B cell (primary cell): Measurements from ENCODE around the gene RTN4RL1. TPM values are rescaled to one million over a fixed set of nuclear protein-coding genes. Genes with fewer than 3 reads are reported as not detected.

Experiments
- ATAC-seq: fragments of 200-7000 bp; cut with Tn5 transposase; one replicate; pipeline ENCODE4 v1.10.0; 2021; ENCODE audit warnings: low read depth, mild to moderate bottlenecking, moderate number of reproducible peaks, moderate library complexity
- CTCF ChIA-PET: fragments of 350-600 bp; sonication (Branson Sonifier 250); formaldehyde crosslinking; loops from one replicate; lab custom pipeline; 2021; ENCODE audit warnings: antibody characterized with exemption, inconsistent platforms; lab: Charles Lee
- POLR2A ChIA-PET: fragments of 350-600 bp; sonication (Branson Sonifier 250); formaldehyde crosslinking; loops from one replicate; lab custom pipeline; 2021; ENCODE audit warnings: antibody characterized with exemption; lab: Charles Lee
- DNase-seq: peaks from one replicate; pipeline ENCODE4 v3.0.0; 2013
- H2AFZ ChIP-seq: 2 replicates; pipeline ENCODE4 v1.6.1; 2012; ENCODE audit warnings: mild to moderate bottlenecking, low read depth, low read length; ENCODE audit not compliant: insufficient read depth, poor library complexity, severe bottlenecking
- H3K27ac ChIP-seq, 2 donors: 1 replicate in 1 of 2; 2 replicates in 1 of 2; pipeline ENCODE4 v1.5.1; 2012 to 2013; ENCODE audit warnings: low read length in 2 of 2, mild to moderate bottlenecking in 2 of 2, moderate library complexity in 1 of 2
- H3K27me3 ChIP-seq, 4 experiments: fragments of 200-600 bp in 1 of 4; sonication (generic) in 1 of 4; replicated peaks in 1 of 4; 1 replicate in 2 of 4; 2 replicates in 2 of 4; pipeline versions ENCODE4 v1.6.1 to v1.7.0; 2013 to 2016; ENCODE audit warnings: low read length in 3 of 4, mild to moderate bottlenecking in 2 of 4, mixed read lengths in 1 of 4, moderate library complexity in 1 of 4; ENCODE audit not compliant: insufficient read depth in 4 of 4, control insufficient read depth in 3 of 4; ENCODE audit errors: control extremely low read depth in 1 of 4
- H3K36me3 ChIP-seq, 2 experiments: replicated peaks in 1 of 2; 1 replicate in 1 of 2; 2 replicates in 1 of 2; pipeline versions ENCODE4 v1.6.1 to v1.7.1; 2013; ENCODE audit warnings: low read length in 1 of 2; ENCODE audit not compliant: insufficient read depth in 2 of 2, control insufficient read depth in 1 of 2; ENCODE audit errors: control extremely low read depth in 1 of 2, extremely low read depth in 1 of 2
- H3K4me1 ChIP-seq, 2 donors: fragments of 200-600 bp in 1 of 2; sonication (generic) in 1 of 2; 1 replicate in 1 of 2; 2 replicates in 1 of 2; pipeline versions ENCODE4 v1.5.1 to v1.6.1; 2013 to 2017; ENCODE audit warnings: low read length in 2 of 2; ENCODE audit not compliant: control insufficient read depth in 2 of 2, insufficient read depth in 2 of 2
- H3K4me2 ChIP-seq: replicated peaks from 2 replicates; pipeline ENCODE3; 2012; ENCODE audit warnings: mild to moderate bottlenecking, low read depth, low read length; ENCODE audit not compliant: poor library complexity, severe bottlenecking
- H3K4me3 ChIP-seq, 5 experiments: fragments of 200-600 bp in 1 of 5; sonication (generic) in 1 of 5; 1 replicate in 3 of 5; 2 replicates in 2 of 5; pipeline versions ENCODE4 v1.5.1 to v1.7.0; 2011 to 2016; ENCODE audit warnings: low read length in 4 of 5, mild to moderate bottlenecking in 4 of 5, low read depth in 2 of 5, control low read depth in 1 of 5, moderate library complexity in 1 of 5; ENCODE audit not compliant: insufficient read depth in 1 of 5; ENCODE audit errors: control extremely low read depth in 1 of 5, extremely low read depth in 1 of 5
- H3K79me2 ChIP-seq: fragments of 200-600 bp; sonication (generic); one replicate; pipeline ENCODE4 v1.6.0; 2016; ENCODE audit warnings: low read length; ENCODE audit not compliant: control insufficient read depth, insufficient read depth
- H3K9ac ChIP-seq: fragments of 200-600 bp; sonication (generic); 2 replicates; pipeline ENCODE4 v1.6.1; 2017; ENCODE audit warnings: mild to moderate bottlenecking, low read length, moderate library complexity
- H3K9me3 ChIP-seq, 3 donors: one replicate each; pipeline versions ENCODE4 v1.6.1 to v1.7.1; 2013; ENCODE audit warnings: low read length in 2 of 3; ENCODE audit not compliant: control insufficient read depth in 2 of 3, insufficient read depth in 1 of 3; ENCODE audit errors: control extremely low read depth in 1 of 3
- H4K20me1 ChIP-seq: 2 replicates; pipeline ENCODE4 v1.6.0; 2012; ENCODE audit warnings: mild to moderate bottlenecking, low read length; ENCODE audit not compliant: insufficient read depth, control insufficient read depth, poor library complexity, severe bottlenecking
- H3K27ac Mint-ChIP-seq: one replicate; pipeline ENCODE4 v1.8.0; 2021; ENCODE audit warnings: mixed read lengths
- H3K27me3 Mint-ChIP-seq: one replicate; pipeline ENCODE4 v1.8.0; 2021; ENCODE audit warnings: mixed read lengths
- H3K4me1 Mint-ChIP-seq: one replicate; pipeline ENCODE4 v1.8.0; 2021; ENCODE audit warnings: mixed read lengths
- H3K4me3 Mint-ChIP-seq: one replicate; pipeline ENCODE4 v1.8.0; 2021; ENCODE audit warnings: mixed read lengths
- H3K9me3 Mint-ChIP-seq: one replicate; pipeline ENCODE4 v1.8.0; 2022; ENCODE audit warnings: mixed read lengths; ENCODE audit not compliant: insufficient read depth
- EZH2 ChIP-seq: IDR thresholded peaks from 2 replicates; pipeline ENCODE4 v1.6.1; 2012; ENCODE audit warnings: borderline replicate concordance, low read depth, mild to moderate bottlenecking, moderate library complexity, low read length; ENCODE audit not compliant: insufficient read depth, poor library complexity, severe bottlenecking
- WGBS: methylation state at CpG from one replicate; pipeline ENCODE4 v1.1.5; 2013; ENCODE audit warnings: missing lambda C conversion rate; ENCODE audit not compliant: insufficient coverage; 5-methylcytosine and 5-hydroxymethylcytosine counted together
- intact Hi-C: fragments of 100-400 bp; cut with micrococcal nuclease; formaldehyde crosslinking; loops from one replicate; pipeline ENCODE4 v1.10.0; 2022
- polyA plus RNA-seq: library from polyadenylated mRNA; depleted of rRNA; stranded (reverse); fragments of >200 nt; gene quantifications from 2 replicates; pipeline ENCODE4 v1.2.3, GENCODE V29; 2012
- total RNA-seq, 2 donors: library from RNA; stranded (reverse); fragments of 120-200 nt in 1 of 2; gene quantifications; 1 replicate in 1 of 2; 2 replicates in 1 of 2; pipeline versions ENCODE4 v1.2.3 to v1.2.4, GENCODE V29; 2013 to 2022
- TF ChIP-seq, protein P1 (sequence below): fragments of 200-600 bp; IDR thresholded peaks from one replicate; pipeline ENCODE4 v1.8.0; 2022; ENCODE audit warnings: antibody characterized with exemption, mild to moderate bottlenecking

Gene RTN4RL1
- total and polyA plus RNA-seq, 2 donors (not counting 1 experiment from before 2014, with no cell fraction given) = 0.03 to 0.07 TPM

DNA sequence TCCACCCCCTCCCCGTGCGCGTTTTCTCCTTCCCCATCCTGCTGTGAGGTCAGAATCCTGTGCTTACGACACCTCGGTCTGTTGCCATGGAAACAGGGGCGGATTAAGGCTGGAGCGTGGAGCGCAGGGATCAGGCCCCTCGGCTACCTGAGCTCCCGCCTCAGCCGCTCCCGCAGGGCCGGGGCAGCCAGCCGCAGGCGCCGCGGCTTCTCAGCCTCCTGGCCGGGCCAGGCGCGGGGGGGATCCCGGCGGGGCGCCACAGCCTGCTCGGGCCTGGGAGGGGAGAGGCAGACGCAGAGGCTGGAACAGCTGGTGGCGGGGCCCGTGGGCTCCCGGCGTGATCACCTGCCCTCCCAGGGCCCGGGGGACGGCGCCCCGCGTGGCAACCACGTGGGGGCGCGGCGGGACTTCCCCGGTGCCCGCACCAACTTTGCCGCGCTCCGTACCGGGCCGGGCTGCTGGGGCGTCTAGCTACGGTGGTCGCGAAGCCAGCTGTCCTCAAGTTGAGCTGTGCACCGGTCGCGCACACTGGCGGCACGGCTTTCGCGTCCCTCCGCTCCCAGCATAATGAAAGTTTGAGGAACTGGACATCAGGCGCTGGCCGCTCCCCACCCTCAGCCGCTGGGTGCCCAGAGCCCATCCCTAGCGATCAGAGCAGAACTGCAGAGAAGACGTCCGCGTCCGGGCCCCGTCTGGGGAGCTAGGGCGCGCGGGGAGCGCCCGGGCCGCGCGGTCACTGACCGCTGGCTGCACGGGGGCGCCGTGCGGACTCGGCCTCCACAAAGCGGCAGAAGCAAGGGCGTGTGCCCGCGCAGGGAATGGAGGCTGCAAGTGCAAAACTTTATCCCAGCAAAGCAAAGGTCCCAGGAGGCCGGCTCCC is 1.2 kb downstream of the RTN4RL1 start:
- no peaks in the 10 kb centered on the region for H3K9me3 Mint-ChIP-seq

More for the DNA sequence above, 1.2 kb downstream of the RTN4RL1 start:
- H4K20me1 ChIP-seq = peaks cover 7% of the 10 kb centered on the region
- peak overlapping the region; percentile 51 for H2AFZ ChIP-seq
- CTCF ChIA-PET = interaction anchor here (1.3 kb wide), 1 partner anchor 221 kb away, joined by 6 read pairs; no protein-coding TSS in a partner anchor
- TF ChIP-seq, protein P1, sequence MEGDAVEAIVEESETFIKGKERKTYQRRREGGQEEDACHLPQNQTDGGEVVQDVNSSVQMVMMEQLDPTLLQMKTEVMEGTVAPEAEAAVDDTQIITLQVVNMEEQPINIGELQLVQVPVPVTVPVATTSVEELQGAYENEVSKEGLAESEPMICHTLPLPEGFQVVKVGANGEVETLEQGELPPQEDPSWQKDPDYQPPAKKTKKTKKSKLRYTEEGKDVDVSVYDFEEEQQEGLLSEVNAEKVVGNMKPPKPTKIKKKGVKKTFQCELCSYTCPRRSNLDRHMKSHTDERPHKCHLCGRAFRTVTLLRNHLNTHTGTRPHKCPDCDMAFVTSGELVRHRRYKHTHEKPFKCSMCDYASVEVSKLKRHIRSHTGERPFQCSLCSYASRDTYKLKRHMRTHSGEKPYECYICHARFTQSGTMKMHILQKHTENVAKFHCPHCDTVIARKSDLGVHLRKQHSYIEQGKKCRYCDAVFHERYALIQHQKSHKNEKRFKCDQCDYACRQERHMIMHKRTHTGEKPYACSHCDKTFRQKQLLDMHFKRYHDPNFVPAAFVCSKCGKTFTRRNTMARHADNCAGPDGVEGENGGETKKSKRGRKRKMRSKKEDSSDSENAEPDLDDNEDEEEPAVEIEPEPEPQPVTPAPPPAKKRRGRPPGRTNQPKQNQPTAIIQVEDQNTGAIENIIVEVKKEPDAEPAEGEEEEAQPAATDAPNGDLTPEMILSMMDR = no peak
- no peak for TF ChIP-seq EZH2
- peaks cover 0 to 58% (median 22%) of the 10 kb centered on the region in 4 experiments for H3K27me3 ChIP-seq
- H3K36me3 ChIP-seq = no peaks in the 10 kb centered on the region
- no peaks in the 10 kb centered on the region for H3K79me2 ChIP-seq
- peaks cover 0 to 10% (median 0%) of the 10 kb centered on the region in 3 donors for H3K9me3 ChIP-seq
- peaks cover 22% of the 10 kb centered on the region for H3K4me1 Mint-ChIP-seq
- peak; percentile 74 for DNase-seq
- no peak overlapping the region for H3K27ac ChIP-seq
- H3K27me3 Mint-ChIP-seq = peaks cover 48% of the 10 kb centered on the region
- H3K4me2 ChIP-seq = peak overlapping the region; percentile 96
- intact Hi-C loops = loop anchor here (2.0 kb wide), 1 partner anchor 17 kb away; no protein-coding TSS in a partner anchor
- H3K4me3 ChIP-seq = peak overlapping the region in 4 of 5 experiments; percentile 11 to 68 (median 54)
- POLR2A ChIA-PET = no interaction called here
- 3% methylated on average over 82 of the region's 85 CpGs for WGBS
- H3K4me3 Mint-ChIP-seq = peak overlapping the region; percentile 82
- peak; percentile 15 for ATAC-seq
- H3K4me1 ChIP-seq = peaks cover 35% of the 10 kb centered on the region in 2 donors
- peak overlapping the region; percentile 67 for H3K9ac ChIP-seq
- H3K27ac Mint-ChIP-seq = no peak overlapping the region
